ENCODE measurements around the gene CHERP. TPM values are rescaled to one million over a fixed set of nuclear protein-coding genes. Genes with fewer than 3 reads are reported as not detected.

The CHERP gene
- total RNA-seq, 1 experiment from 2014 or later: 101 TPM

DNA sequence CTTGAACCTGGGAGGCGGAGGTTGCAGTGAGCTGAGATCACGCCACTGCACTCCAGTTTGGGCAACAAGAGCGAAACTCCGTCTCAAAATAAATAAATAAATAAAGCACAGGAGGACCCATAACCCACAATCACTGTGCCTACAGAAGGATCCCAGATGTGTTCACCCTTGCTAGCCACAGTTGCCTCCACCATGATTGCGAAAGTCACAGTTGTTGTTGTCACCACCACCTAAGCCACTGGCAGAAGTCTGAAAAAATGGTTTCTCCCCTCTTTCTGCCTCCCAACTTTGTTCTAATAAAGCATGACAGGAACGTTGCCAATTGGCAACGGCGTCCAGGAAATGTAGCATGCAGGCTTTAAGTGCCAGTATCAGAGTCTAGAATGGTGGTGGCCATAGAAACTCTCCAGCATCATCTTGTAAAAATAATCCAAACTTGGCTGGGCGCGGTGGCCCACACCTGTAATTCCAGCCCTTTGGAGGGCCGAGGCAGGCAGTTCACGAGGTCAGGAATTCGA is 68.3 kb downstream of the CHERP start:
- no peak overlapping the region for H4K5ac ChIP-seq (ENCODE audit: insufficient read length, low read depth, low read length)
- H3K79me1 ChIP-seq (ENCODE audit: insufficient read depth, low read depth, low read length, poor library complexity, severe bottlenecking): peaks cover 2% of the 10 kb centered on the region
- Mint-ChIP-seq H3K4me3 (no peak overlapping the region; a peak in 1 of 5 replicates), H3K27ac (no peak overlapping the region), H3K4me1 (peaks cover 18 to 22% of the 10 kb centered on the region in 2 experiments), H3K27me3 (ENCODE audit: low read depth) (peaks cover 1% of the 10 kb centered on the region), H3K36me3 (ENCODE audit: insufficient read depth in 1 of 3, low read depth in 3 of 3) (no peaks in the 10 kb centered on the region), H3K9me3 (peaks cover 7 to 11% of the 10 kb centered on the region in 2 experiments; a peak in 4 of 5 replicates)
- H2AK5ac ChIP-seq (ENCODE audit: insufficient read length, low read length): no peak overlapping the region
- H3K27ac ChIP-seq (ENCODE audit: insufficient read length, low read depth, low read length): no peak overlapping the region
- H3K79me2 ChIP-seq (ENCODE audit: insufficient read depth, low read length): peaks cover 12% of the 10 kb centered on the region
- no peak overlapping the region for H3K4ac ChIP-seq (ENCODE audit: low read depth, low read length)
- no peak overlapping the region for H3K9ac ChIP-seq (ENCODE audit: extremely low read depth, insufficient read length, low read length)
- H3K4me1 ChIP-seq (ENCODE audit: insufficient read depth, low read length): 0 out of 2 replicates have a peak, but pooled peaks cover 3% of the 10 kb centered on the region
- no peak overlapping the region for H2BK5ac ChIP-seq (ENCODE audit: insufficient read length, low read length)
- no peak overlapping the region for H3T11ph ChIP-seq (ENCODE audit: low read length)
- no peak overlapping the region for H4K8ac ChIP-seq (replicated peaks; ENCODE audit: insufficient read length, low read depth, low read length)
- H4K91ac ChIP-seq (ENCODE audit: insufficient read length, low read depth, low read length): no peak overlapping the region
- no peaks in the 10 kb centered on the region for H3K9me3 ChIP-seq (ENCODE audit: control insufficient read depth, low read depth, low read length)
- H3K23me2 ChIP-seq (ENCODE audit: insufficient read length, low read depth, low read length, poor library complexity, severe bottlenecking): peaks cover 9% of the 10 kb centered on the region
- H3K14ac ChIP-seq (ENCODE audit: insufficient read depth, low read length): no peak overlapping the region
- no peaks in the 10 kb centered on the region for H3K27me3 ChIP-seq (ENCODE audit: insufficient read depth, low read length)
- H2BK12ac ChIP-seq (ENCODE audit: insufficient read length, low read depth, low read length): no peak overlapping the region
- no peak overlapping the region for H3K4me2 ChIP-seq (ENCODE audit: insufficient read depth, insufficient read length, low read length)
- no peak overlapping the region for H3K56ac ChIP-seq (ENCODE audit: insufficient read length, low read depth, low read length)
- DNase-seq: no peak
- H3K18ac ChIP-seq (ENCODE audit: insufficient read length, low read depth, low read length): no peak overlapping the region
- WGBS (ENCODE audit: extremely low coverage, insufficient read length, low lambda C conversion rate): no CpG with 5 or more reads among the region's 13 CpGs
- H3K23ac ChIP-seq (ENCODE audit: insufficient read length, low read depth, low read length): no peak overlapping the region
- no peak overlapping the region for H2BK20ac ChIP-seq (ENCODE audit: low read depth, low read length, poor library complexity, severe bottlenecking)
- TF ChIP-seq, protein P1, sequence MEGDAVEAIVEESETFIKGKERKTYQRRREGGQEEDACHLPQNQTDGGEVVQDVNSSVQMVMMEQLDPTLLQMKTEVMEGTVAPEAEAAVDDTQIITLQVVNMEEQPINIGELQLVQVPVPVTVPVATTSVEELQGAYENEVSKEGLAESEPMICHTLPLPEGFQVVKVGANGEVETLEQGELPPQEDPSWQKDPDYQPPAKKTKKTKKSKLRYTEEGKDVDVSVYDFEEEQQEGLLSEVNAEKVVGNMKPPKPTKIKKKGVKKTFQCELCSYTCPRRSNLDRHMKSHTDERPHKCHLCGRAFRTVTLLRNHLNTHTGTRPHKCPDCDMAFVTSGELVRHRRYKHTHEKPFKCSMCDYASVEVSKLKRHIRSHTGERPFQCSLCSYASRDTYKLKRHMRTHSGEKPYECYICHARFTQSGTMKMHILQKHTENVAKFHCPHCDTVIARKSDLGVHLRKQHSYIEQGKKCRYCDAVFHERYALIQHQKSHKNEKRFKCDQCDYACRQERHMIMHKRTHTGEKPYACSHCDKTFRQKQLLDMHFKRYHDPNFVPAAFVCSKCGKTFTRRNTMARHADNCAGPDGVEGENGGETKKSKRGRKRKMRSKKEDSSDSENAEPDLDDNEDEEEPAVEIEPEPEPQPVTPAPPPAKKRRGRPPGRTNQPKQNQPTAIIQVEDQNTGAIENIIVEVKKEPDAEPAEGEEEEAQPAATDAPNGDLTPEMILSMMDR (conservative IDR thresholded peaks at IDR 0.05): no peak
- no peak overlapping the region for H2BK15ac ChIP-seq (ENCODE audit: low read depth, low read length)
- H2BK120ac ChIP-seq (ENCODE audit: low read depth, low read length, poor library complexity, severe bottlenecking): no peak overlapping the region
- no peaks in the 10 kb centered on the region for H4K20me1 ChIP-seq (ENCODE audit: control insufficient read depth, insufficient read depth, insufficient read length)
- no peak overlapping the region for H2AFZ ChIP-seq (ENCODE audit: low read length)

Data from H9 (cell line).